DOHH2 (cell line): ENCODE results near the gene HEXA.

Experiments used
- CTCF ChIP-seq: fragments of 200-600 bp; sonication (generic); IDR thresholded peaks from one replicate; pipeline ENCODE4 v1.5.1; 2014; ENCODE audit warnings: antibody characterized with exemption, mild to moderate bottlenecking, low read depth, low read length; ENCODE audit not compliant: poor library complexity, severe bottlenecking
- EZH2phosphoT487 ChIP-seq: fragments of 200-600 bp; sonication (generic); IDR thresholded peaks from 2 replicates; pipeline ENCODE4 v1.6.1; 2017; ENCODE audit warnings: borderline replicate concordance, mild to moderate bottlenecking, antibody characterized with exemption, low read length, moderate library complexity, mixed read lengths

- TF ChIP-seq EZH2phosphoT487: no peak
- TF ChIP-seq CTCF: no peak
Observed at GRCh38 chr15:72345806-72346205, 30.0 kb downstream of the HEXA start.
